Vagina (tissue), 2 donors: ENCODE data around the gene RAD9A.

Source experiments
- POLR2A ChIP-seq, 2 donors: fragments of 450-650 bp; IDR thresholded peaks; one replicate each; pipeline ENCODE4 v1.6.1; 2017; ENCODE audit warnings: antibody characterized with exemption in 2 of 2, mild to moderate bottlenecking in 2 of 2, moderate library complexity in 2 of 2
- POLR2AphosphoS5 ChIP-seq, 2 donors: sonication (generic); formaldehyde crosslinking; IDR thresholded peaks; one replicate each; pipeline ENCODE4 v1.9.0; 2017; ENCODE audit warnings: antibody characterized with exemption in 2 of 2, mild to moderate bottlenecking in 2 of 2, low read depth in 1 of 2; ENCODE audit not compliant: insufficient read depth in 1 of 2
- TF ChIP-seq, protein P1 (sequence below), 3 experiments: fragments of 450-650 bp in 2 of 3; fragments of 200-600 bp in 1 of 3; sonication (generic) in 1 of 3; IDR thresholded peaks; one replicate each; pipeline ENCODE4 v1.5.1; 2017 to 2019; ENCODE audit warnings: antibody characterized with exemption in 3 of 3, mild to moderate bottlenecking in 2 of 3, moderate library complexity in 2 of 3

DNA sequence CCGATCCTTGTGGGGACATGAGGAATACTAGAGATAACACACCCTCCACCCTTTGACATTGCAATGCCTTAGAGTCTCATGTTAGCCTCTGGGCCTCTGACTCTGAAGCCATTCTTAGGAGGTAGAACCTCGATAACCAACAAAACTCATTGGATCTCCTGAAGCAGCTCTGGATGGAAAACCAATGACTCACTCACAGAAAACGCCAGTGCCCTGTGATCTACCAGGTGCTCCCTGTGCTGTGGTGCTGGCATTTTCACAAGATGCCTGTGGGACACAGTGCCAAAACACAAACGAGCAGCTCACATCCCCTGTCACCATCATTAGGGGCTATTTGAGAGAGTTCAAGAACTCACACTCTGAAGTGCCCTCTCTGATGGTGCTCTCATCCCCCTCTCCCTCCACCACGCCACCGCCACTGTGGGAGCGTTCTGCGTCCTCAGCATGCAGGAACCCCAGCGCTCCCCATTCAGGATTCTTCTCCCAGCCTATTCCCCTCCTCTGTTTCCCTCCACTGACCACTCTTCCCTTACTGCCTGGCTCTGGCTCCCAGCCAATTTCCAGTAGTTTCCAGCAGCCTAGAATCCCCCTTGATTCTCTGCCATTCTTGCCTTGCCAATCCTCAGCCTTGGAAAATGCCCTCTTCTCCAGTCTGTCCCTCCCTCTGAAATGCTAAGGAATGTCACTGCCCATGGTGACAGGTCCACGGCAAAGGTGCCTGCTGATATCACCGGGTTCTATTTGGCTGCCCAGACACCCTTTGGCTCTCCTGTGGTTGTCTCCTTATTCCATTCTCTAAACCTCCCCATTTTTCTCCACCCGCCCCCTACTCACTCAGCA, 33.7 kb upstream of the RAD9A start:
- TF ChIP-seq, protein P1, sequence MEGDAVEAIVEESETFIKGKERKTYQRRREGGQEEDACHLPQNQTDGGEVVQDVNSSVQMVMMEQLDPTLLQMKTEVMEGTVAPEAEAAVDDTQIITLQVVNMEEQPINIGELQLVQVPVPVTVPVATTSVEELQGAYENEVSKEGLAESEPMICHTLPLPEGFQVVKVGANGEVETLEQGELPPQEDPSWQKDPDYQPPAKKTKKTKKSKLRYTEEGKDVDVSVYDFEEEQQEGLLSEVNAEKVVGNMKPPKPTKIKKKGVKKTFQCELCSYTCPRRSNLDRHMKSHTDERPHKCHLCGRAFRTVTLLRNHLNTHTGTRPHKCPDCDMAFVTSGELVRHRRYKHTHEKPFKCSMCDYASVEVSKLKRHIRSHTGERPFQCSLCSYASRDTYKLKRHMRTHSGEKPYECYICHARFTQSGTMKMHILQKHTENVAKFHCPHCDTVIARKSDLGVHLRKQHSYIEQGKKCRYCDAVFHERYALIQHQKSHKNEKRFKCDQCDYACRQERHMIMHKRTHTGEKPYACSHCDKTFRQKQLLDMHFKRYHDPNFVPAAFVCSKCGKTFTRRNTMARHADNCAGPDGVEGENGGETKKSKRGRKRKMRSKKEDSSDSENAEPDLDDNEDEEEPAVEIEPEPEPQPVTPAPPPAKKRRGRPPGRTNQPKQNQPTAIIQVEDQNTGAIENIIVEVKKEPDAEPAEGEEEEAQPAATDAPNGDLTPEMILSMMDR (IDR thresholded peaks at IDR 0.05), result no peak
- TF ChIP-seq POLR2AphosphoS5 (IDR thresholded peaks at IDR 0.05; ENCODE audit: insufficient read depth in 1 of 2, low read depth in 1 of 2) (no peak), POLR2A (IDR thresholded peaks at IDR 0.05) (no peak)
